ENCODE data around the gene CARD6.
"Not testable (repeated sequence)": the region's sequence is repeated elsewhere in the genome, so short reads cannot be mapped to it uniquely, and the experiment has no call there.

The CARD6 gene

GRCh38 chr5:40828021-40828631 lies 13.0 kb upstream of the CARD6 start:
- DNase-seq: no peak

GRCh38 chr5:40828690-40829661 lies 12.2 kb upstream of the CARD6 start:
- DNase-seq: no peak

GRCh38 chr5:40829748-40830533 lies 11.2 kb upstream of the CARD6 start:
- DNase-seq: no peak

- DNase-seq: no peak
These were observed 9.6 kb upstream of the CARD6 start for GRCh38 chr5:40831346-40832210.

GRCh38 chr5:40832345-40832744 lies 8.8 kb upstream of the CARD6 start:
- DNase-seq: no peak

GRCh38 chr5:40833712-40834229 lies 7.4 kb upstream of the CARD6 start:
- DNase-seq: no peak

- DNase-seq: no peak
These were observed 6.7 kb upstream of the CARD6 start for GRCh38 chr5:40834391-40834848.

- DNase-seq: peak; percentile 94 to 97
These were observed 6.0 kb upstream of the CARD6 start, which contains the start of gene RPL37 for GRCh38 chr5:40834849-40835787. RPL37 (minus strand) TSS chr5:40835222; CDS start chr5:40835185, 37 bp downstream.

GRCh38 chr5:40838086-40838485 lies 3.1 kb upstream of the CARD6 start:
- DNase-seq: no peak

GRCh38 chr5:40842351-40842750 lies 1.2 kb downstream of the CARD6 start:
- DNase-seq: no peak

- DNase-seq: no peak
These were observed 3.4 kb downstream of the CARD6 start for GRCh38 chr5:40844565-40844964.

GRCh38 chr5:40846371-40846770 lies 5.2 kb downstream of the CARD6 start:
- DNase-seq: no peak

- DNase-seq: no peak
These were observed 6.4 kb downstream of the CARD6 start for GRCh38 chr5:40847525-40847924.

GRCh38 chr5:40853632-40854192 lies 12.5 kb downstream of the CARD6 start:
- no peak for DNase-seq

- no peak for DNase-seq
These were observed 19.5 kb downstream of the CARD6 start for GRCh38 chr5:40860711-40861110.

- DNase-seq: not testable (repeated sequence)
These were observed 23.8 kb downstream of the CARD6 start for GRCh38 chr5:40865004-40865403.

GRCh38 chr5:40866844-40867243 lies 25.7 kb downstream of the CARD6 start:
- no peak for DNase-seq

- DNase-seq: no peak
These were observed 28.2 kb downstream of the CARD6 start for GRCh38 chr5:40869384-40869783.

GRCh38 chr5:40871177-40871576 lies 30.0 kb downstream of the CARD6 start:
- DNase-seq: no peak

GRCh38 chr5:40872253-40872652 lies 31.1 kb downstream of the CARD6 start:
- DNase-seq: not testable (repeated sequence)

All from hippocampal formation (tissue), 2 donors.